Measurements from ENCODE around the gene MMP17. TPM values are rescaled to one million over a fixed set of nuclear protein-coding genes. Genes with fewer than 3 reads are reported as not detected.

Gene MMP17
- polyA plus RNA-seq, 1 experiment: 13.7 TPM

DNA sequence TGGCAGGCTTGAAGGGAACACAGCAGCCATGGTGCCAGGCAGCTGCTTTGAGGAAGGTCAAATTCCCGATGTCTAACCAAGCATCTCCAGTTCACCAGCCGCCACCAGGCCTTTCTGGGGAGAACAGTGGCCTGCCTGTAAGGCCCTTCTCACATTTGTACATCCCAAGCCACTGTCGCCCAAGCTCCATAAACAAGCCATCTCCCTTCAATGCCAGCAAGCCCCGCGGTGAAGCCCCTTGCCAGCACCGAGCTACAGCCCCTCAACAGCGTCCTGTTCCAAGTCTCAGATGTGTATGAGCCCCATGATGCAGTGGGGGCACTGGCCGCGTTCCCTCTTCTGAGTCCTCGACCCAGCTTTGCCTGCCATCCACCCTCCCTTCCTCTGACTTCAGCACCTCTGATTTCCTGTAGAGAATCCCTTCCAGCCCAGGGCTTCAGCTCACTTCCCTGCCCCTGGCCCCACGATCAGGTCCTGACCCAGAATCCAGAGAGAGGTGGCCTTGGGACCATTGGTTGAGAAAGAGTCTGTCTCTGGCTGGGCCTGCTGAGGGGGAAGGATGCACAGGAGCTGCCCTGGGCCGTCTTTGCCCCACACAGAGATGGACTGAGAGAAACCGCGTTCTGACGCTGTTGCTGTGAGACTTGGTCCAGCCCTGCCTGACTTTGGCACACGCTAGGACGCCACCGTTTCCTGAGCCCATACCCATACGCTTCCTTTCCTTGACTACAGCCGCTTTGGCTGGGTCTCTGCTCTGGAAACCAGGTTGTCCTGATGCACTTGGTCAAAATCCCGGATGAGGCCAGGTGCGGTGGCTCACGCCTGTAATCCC lies 1.9 kb upstream of the MMP17 start:
- H3K36me3 ChIP-seq (ENCODE audit: control insufficient read depth, insufficient read depth, low read length): no peaks in the 10 kb centered on the region; the same call in 1 of the 2 replicates
- no peak overlapping the region for H3K4me3 ChIP-seq (ENCODE audit: low read depth, low read length)
- CTCF ChIA-PET: interaction anchor here (0.5 to 1.2 kb wide), 4 partner anchors 13 to 710 kb away, joined by 3 to 4 read pairs (median 4); no protein-coding TSS in a partner anchor
- H3K27me3 ChIP-seq (ENCODE audit: control insufficient read depth, insufficient read depth, low read length): no peaks in the 10 kb centered on the region
- no peak for DNase-seq (ENCODE audit: low read depth)
- POLR2A ChIA-PET: interaction anchor here (0.7 kb wide), 1 partner anchor 694 kb away, joined by 49 read pairs; no protein-coding TSS in a partner anchor
- TF ChIP-seq, protein P1, sequence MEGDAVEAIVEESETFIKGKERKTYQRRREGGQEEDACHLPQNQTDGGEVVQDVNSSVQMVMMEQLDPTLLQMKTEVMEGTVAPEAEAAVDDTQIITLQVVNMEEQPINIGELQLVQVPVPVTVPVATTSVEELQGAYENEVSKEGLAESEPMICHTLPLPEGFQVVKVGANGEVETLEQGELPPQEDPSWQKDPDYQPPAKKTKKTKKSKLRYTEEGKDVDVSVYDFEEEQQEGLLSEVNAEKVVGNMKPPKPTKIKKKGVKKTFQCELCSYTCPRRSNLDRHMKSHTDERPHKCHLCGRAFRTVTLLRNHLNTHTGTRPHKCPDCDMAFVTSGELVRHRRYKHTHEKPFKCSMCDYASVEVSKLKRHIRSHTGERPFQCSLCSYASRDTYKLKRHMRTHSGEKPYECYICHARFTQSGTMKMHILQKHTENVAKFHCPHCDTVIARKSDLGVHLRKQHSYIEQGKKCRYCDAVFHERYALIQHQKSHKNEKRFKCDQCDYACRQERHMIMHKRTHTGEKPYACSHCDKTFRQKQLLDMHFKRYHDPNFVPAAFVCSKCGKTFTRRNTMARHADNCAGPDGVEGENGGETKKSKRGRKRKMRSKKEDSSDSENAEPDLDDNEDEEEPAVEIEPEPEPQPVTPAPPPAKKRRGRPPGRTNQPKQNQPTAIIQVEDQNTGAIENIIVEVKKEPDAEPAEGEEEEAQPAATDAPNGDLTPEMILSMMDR (IDR thresholded peaks at IDR 0.05; ENCODE audit: insufficient read depth, low read depth, low read length): no peak

DNA sequence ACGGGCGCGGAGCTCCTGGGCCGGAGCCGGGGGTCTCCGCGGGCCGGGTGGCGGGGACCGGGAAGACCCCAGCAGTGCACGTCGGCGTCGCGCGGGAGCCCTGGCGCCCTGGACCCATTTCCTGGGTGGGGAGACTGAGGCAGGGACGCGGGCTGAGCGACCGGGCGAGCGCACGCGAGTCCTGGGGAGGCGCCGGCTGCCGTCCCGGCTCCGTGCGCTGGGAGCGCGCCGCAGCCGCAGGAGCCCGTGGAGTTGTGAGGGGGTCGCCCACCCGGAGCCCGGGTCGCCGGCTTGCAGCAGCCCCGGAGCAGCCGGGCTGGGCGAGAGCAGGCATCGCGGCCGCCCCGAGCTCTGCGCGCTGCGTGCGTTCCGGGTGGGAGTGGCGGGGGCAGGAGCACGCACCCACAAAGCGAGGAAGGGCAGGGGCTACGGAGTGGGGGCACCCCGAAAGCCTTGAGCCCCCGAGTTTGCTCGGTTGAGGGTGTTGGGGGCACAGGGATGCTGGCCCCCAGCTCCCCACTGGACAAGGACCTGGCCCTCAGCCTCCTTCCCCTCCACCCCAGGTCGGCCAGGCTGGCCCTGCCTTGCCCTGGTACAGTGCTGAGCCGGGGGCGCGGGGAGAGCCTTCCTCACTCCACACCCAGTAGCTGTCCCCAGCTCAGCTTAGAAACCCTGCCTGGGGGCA lies 620 bp downstream of the MMP17 start:
- TF ChIP-seq, protein P1 (IDR thresholded peaks at IDR 0.05; ENCODE audit: insufficient read depth, low read depth, low read length): no peak
- CTCF ChIA-PET: interaction anchor here (0.7 to 3.2 kb wide), 6 partner anchors 13 to 1081 kb away, joined by 3 to 29 read pairs (median 4); no protein-coding TSS in a partner anchor
- Histone ChIP-seq H3K27me3 (ENCODE audit: control insufficient read depth, insufficient read depth, low read length) (no peaks in the 10 kb centered on the region), H3K36me3 (ENCODE audit: control insufficient read depth, insufficient read depth, low read length) (no peaks in the 10 kb centered on the region; the same call in 1 of the 2 replicates), H3K4me3 (ENCODE audit: low read depth, low read length) (peak overlapping the region; percentile 76)
- DNase-seq (ENCODE audit: low read depth): no peak
- POLR2A ChIA-PET: no interaction called here

DNA sequence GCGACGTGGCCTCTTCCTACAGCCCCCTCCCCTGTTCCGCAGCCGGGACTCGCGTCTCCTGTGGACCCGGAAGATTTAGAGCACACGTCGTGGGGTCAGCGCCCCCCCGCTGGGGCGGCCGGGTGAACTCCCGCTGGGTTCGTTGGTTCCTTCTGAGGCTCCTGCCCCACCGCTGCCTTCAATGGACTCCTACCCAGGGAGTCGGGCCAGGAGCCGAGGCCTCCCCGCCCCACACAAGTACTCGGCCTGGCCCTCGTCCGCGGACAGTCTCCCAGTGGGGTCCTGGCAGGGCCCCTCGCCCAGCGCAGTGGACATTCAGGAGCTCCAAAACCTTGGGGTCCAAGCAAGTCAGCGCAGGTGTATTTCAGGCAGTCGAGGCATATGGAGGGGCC lies 1.2 kb downstream of the MMP17 start:
- ChIA-PET CTCF (interaction anchor here (0.7 to 3.2 kb wide), 8 partner anchors 14 to 1081 kb away, joined by 3 to 29 read pairs (median 5); no protein-coding TSS in a partner anchor), POLR2A (no interaction called here)
- no peak for DNase-seq (ENCODE audit: low read depth)
- Histone ChIP-seq H3K27me3 (ENCODE audit: control insufficient read depth, insufficient read depth, low read length) (no peaks in the 10 kb centered on the region), H3K4me3 (ENCODE audit: low read depth, low read length) (peak overlapping the region; percentile 76), H3K36me3 (ENCODE audit: control insufficient read depth, insufficient read depth, low read length) (no peaks in the 10 kb centered on the region; the same call in 1 of the 2 replicates)
- TF ChIP-seq, protein P1 (IDR thresholded peaks at IDR 0.05; ENCODE audit: insufficient read depth, low read depth, low read length): no peak

DNA sequence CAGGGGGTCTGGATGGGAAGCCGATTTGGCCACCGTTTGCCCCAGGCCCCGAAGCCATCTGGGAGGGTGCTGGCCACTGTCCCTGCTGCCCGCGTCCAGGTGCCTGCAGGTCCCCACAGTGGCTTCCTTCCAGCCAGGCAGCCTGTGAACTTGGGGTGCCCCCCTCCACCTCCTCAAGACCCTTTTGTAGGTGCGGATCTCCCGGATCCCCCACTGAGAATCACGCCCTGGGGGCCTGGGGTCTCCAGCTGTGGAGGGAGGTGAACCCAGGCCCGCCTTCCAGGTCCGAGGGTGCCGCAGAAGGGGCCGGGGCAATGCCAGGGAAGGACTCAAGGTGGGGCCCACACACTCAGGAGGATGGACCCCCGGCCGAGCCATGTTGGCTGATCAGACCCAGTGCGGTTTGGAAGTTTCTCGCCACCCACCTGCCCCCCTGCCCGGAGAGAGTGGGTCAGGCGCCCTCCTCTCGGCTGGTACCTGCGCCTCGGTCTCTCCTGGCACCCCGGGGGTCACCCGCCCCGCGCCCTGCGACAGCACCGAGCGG lies 1.7 kb downstream of the MMP17 start:
- DNase-seq (ENCODE audit: low read depth): no peak
- POLR2A ChIA-PET: interaction anchor here (0.5 kb wide), 1 partner anchor 13 kb away, joined by 5 read pairs; no protein-coding TSS in a partner anchor
- CTCF ChIA-PET: interaction anchor here (0.7 to 3.2 kb wide), 12 partner anchors 24 to 1082 kb away, joined by 3 to 29 read pairs (median 4); no protein-coding TSS in a partner anchor
- Histone ChIP-seq H3K27me3 (ENCODE audit: control insufficient read depth, insufficient read depth, low read length) (no peaks in the 10 kb centered on the region), H3K4me3 (ENCODE audit: low read depth, low read length) (peak overlapping the region; percentile 76), H3K36me3 (ENCODE audit: control insufficient read depth, insufficient read depth, low read length) (no peaks in the 10 kb centered on the region; the same call in 1 of the 2 replicates)
- TF ChIP-seq, protein P1 (IDR thresholded peaks at IDR 0.05; ENCODE audit: insufficient read depth, low read depth, low read length): no peak
